HepG2 (cell line): ENCODE measurements around the gene TFCP2L1. TPM values are rescaled to one million over a fixed set of nuclear protein-coding genes. Genes with fewer than 3 reads are reported as not detected.
A peak's percentile ranks its signal among the peaks of the same experiment; 100 is the strongest.

Source experiments
- ATAC-seq: fragments of 200-7000 bp; cut with Tn5 transposase; 3 replicates; pipeline ENCODE4 v1.9.1; 2020; ENCODE audit warnings: mild to moderate bottlenecking, moderate library complexity
- BruUV-seq: library from RNA; stranded (reverse); fragments of 400-500 nt; replicated peaks from 2 replicates; lab custom pipeline; 2021; lab: Mats Ljungman, UMichigan
- CTCF ChIA-PET: fragments of 300-600 bp; formaldehyde crosslinking; extraction: SDS; loops from one replicate; lab custom pipeline; 2021; ENCODE audit warnings: low total read pairs, inconsistent platforms, low intra/inter-chr PET ratio; lab: Yijun Ruan, JAX
- POLR2A ChIA-PET: fragments of 350-600 bp; sonication (Branson Sonifier 250); formaldehyde crosslinking; loops from one replicate; lab custom pipeline; 2020; ENCODE audit warnings: antibody characterized with exemption, inconsistent platforms; lab: Yijun Ruan, JAX
- DNase-seq: peaks from one replicate; pipeline ENCODE4 v3.0.0-alpha.2; 2015; ENCODE audit warnings: low spot score
- FAIRE-seq: peaks from 3 replicates; lab custom pipeline; 2011; peaks lifted over from hg19 to GRCh38; lab: Jason Lieb, UNC
- H2AFZ ChIP-seq: one replicate; pipeline ENCODE4 v1.6.1; 2011; ENCODE audit warnings: low read length, inconsistent platforms
- H3K27ac ChIP-seq: fragments of 300-600 bp; 3 replicates; pipeline ENCODE4 v1.8.0; 2011; ENCODE audit warnings: mixed run types, mild to moderate bottlenecking, mixed read lengths, low read length, inconsistent platforms; ENCODE audit not compliant: insufficient read depth; ENCODE audit errors: extremely low read length
- H3K27me3 ChIP-seq, 2 experiments: fragments of 200-600 bp in 1 of 2; 2 replicates in 1 of 2; 3 replicates in 1 of 2; pipeline versions ENCODE4 v1.6.0 to v1.8.0; 2011; ENCODE audit warnings: low read length in 2 of 2, mild to moderate bottlenecking in 2 of 2, moderate library complexity in 2 of 2, inconsistent platforms in 1 of 2; ENCODE audit not compliant: insufficient read depth in 2 of 2, control insufficient read depth in 1 of 2
- H3K36me3 ChIP-seq, 2 experiments: fragments of 200-600 bp in 1 of 2; replicated peaks in 1 of 2; 2 replicates in 1 of 2; 3 replicates in 1 of 2; pipeline versions ENCODE4 v1.5.1 to v1.8.0; 2011; ENCODE audit warnings: low read length in 2 of 2, inconsistent platforms in 1 of 2; ENCODE audit not compliant: insufficient read depth in 2 of 2, control insufficient read depth in 1 of 2
- H3K4me1 ChIP-seq: 2 replicates; pipeline ENCODE4 v1.5.1; 2012; ENCODE audit warnings: low read length, inconsistent platforms; ENCODE audit not compliant: insufficient read depth
- H3K4me2 ChIP-seq: 2 replicates; pipeline ENCODE4 v1.6.0; 2011; ENCODE audit warnings: low read depth, low read length, inconsistent platforms
- H3K4me3 ChIP-seq, 3 experiments: fragments of 200-600 bp in 1 of 3; sonication (generic), shearing (Covaris generic) in 1 of 3; replicated peaks in 1 of 3; 2 replicates each; pipeline ENCODE4 v1.5.1; 2011 to 2016; ENCODE audit warnings: low read length in 3 of 3, inconsistent platforms in 2 of 3, low read depth in 2 of 3, mild to moderate bottlenecking in 2 of 3, control low read depth in 1 of 3, mixed read lengths in 1 of 3; ENCODE audit not compliant: insufficient read depth in 1 of 3
- H3K79me2 ChIP-seq: one replicate; pipeline ENCODE4 v1.6.1; 2011; ENCODE audit warnings: low read length, inconsistent platforms; ENCODE audit not compliant: insufficient read depth
- H3K9ac ChIP-seq: 2 replicates; pipeline ENCODE4 v1.6.0; 2011; ENCODE audit warnings: mild to moderate bottlenecking, low read depth, low read length, inconsistent platforms; ENCODE audit not compliant: insufficient read depth
- H3K9me3 ChIP-seq: 2 replicates; pipeline ENCODE4 v1.5.1; 2012; ENCODE audit warnings: mild to moderate bottlenecking, low read length
- H4K20me1 ChIP-seq: 2 replicates; pipeline ENCODE4 v1.6.0; 2011; ENCODE audit warnings: inconsistent platforms, mild to moderate bottlenecking, low read length, moderate library complexity; ENCODE audit not compliant: insufficient read depth
- MAX ChIP-seq: IDR thresholded peaks from 2 replicates; pipeline ENCODE4 v1.6.1; 2012; ENCODE audit warnings: inconsistent platforms
- NR2C2 ChIP-seq: sonication (generic); formaldehyde crosslinking; IDR thresholded peaks from 2 replicates; pipeline ENCODE4 v1.4.0; 2020; ENCODE audit warnings: missing genetic modification reagents, mild to moderate bottlenecking, moderate library complexity, borderline replicate concordance
- REST ChIP-seq, 2 experiments: IDR thresholded peaks; 2 replicates each; pipeline ENCODE4 v1.6.1; 2011 to 2012; ENCODE audit warnings: low read length in 2 of 2, borderline replicate concordance in 1 of 2, low read depth in 1 of 2, mild to moderate bottlenecking in 1 of 2, moderate library complexity in 1 of 2
- ZNF768 ChIP-seq: sonication (generic); formaldehyde crosslinking; IDR thresholded peaks from 2 replicates; pipeline ENCODE4 v1.4.0; 2020; ENCODE audit warnings: missing genetic modification reagents
- ZNF850 ChIP-seq: sonication (generic); formaldehyde crosslinking; conservative IDR thresholded peaks from 2 replicates; pipeline ENCODE4 v1.9.0; 2021; ENCODE audit warnings: mild to moderate bottlenecking, missing genetic modification reagents
- WGBS: methylation state at CpG from one replicate; pipeline ENCODE4 v1.1.6; 2017; ENCODE audit warnings: low lambda C conversion rate; 5-methylcytosine and 5-hydroxymethylcytosine counted together
- in situ Hi-C: cut with HindIII; loops from 2 replicates; pipeline ENCODE4 v1.10.0; 2017; ENCODE audit warnings: low pct_unique_long_range_greater_than_20kb; ENCODE audit not compliant: extremely low pct_ligation_motif_present
- intact Hi-C: fragments of 100-400 bp; cut with micrococcal nuclease; formaldehyde crosslinking; loops from one replicate; pipeline ENCODE4 v1.10.0; 2022; ENCODE audit not compliant: unreplicated experiment
- polyA plus RNA-seq, 8 experiments: library from polyadenylated mRNA; depleted of rRNA in 3 of 8; stranded (reverse) in 7 of 8; unstranded in 1 of 8; fragments of >200 nt; fragmentation: Illumina TruSeq in 4 of 8; extraction: Trizol in 4 of 8; gene quantifications; 2 replicates each; pipeline versions ENCODE4 v1.2.1 to v1.2.3, GENCODE V29; 2011 to 2016; ENCODE audit warnings: low read depth in 4 of 8, missing spikeins in 1 of 8, mixed read lengths in 1 of 8; ENCODE audit not compliant: insufficient read depth in 1 of 8
- total RNA-seq, 5 experiments: library from RNA; depleted of rRNA; stranded (reverse); fragments of >200 nt; fragmentation: Illumina TruSeq; extraction: Trizol; gene quantifications; 2 replicates each; pipeline ENCODE4 v1.2.3, GENCODE V29; 2016; ENCODE audit warnings: low read depth in 1 of 5

Gene TFCP2L1
- total and polyA plus RNA-seq, 2 of the 13 experiments (the other 11 are each of a cell fraction or from before 2014, with no cell fraction given): under 0.01 TPM; not detected in 1

- Histone ChIP-seq H3K27me3 (peaks cover 22 to 79% of the 10 kb centered on the region in 2 experiments), H3K9ac (no peak overlapping the region), H3K4me3 (no peak overlapping the region), H3K36me3 (no peaks in the 10 kb centered on the region), H3K4me1 (peaks cover 12% of the 10 kb centered on the region), H4K20me1 (no peaks in the 10 kb centered on the region), H3K27ac (no peak overlapping the region), H2AFZ (no peak overlapping the region), H3K79me2 (no peaks in the 10 kb centered on the region), H3K9me3 (no peaks in the 10 kb centered on the region), H3K4me2 (no peak overlapping the region)
- ChIA-PET CTCF (no interaction called here), POLR2A (no interaction called here)
- no TSS peak for BruUV-seq
- in situ Hi-C loops (no loop called here), intact Hi-C loops (no loop called here)
- DNase-seq (no peak), ATAC-seq (no peak), FAIRE-seq (no peak)
- 28% methylated on average over 32 of the region's 33 CpGs for whole genome bisulfite sequencing
- TF ChIP-seq ZNF768 (CRISPR knock-in tag) (peak; percentile 39; the same call in 1 of the 2 replicates), ZNF850 (CRISPR knock-in tag) (no peak)
These were observed 72.2 kb downstream of the TFCP2L1 start for GRCh38 chr2:121212661-121213325.

GRCh38 chr2:121211689-121212151 is 73.3 kb downstream of the TFCP2L1 start:
- H3K4me1 ChIP-seq: peaks cover 12% of the 10 kb centered on the region
- FAIRE-seq (no peak), ATAC-seq (peak; percentile 16), DNase-seq (no peak)
- no peaks in the 10 kb centered on the region for H3K9me3 ChIP-seq
- H3K27me3 ChIP-seq: peaks cover 16 to 76% of the 10 kb centered on the region in 2 experiments
- H3K4me2 ChIP-seq: no peak overlapping the region
- H3K4me3 ChIP-seq: no peak overlapping the region
- ChIA-PET CTCF (no interaction called here), POLR2A (no interaction called here)
- WGBS: 42% methylated on average over 6 of the region's 8 CpGs
- H3K79me2 ChIP-seq: no peaks in the 10 kb centered on the region
- no TSS peak for BruUV-seq
- in situ Hi-C loops (no loop called here), intact Hi-C loops (no loop called here)
- H4K20me1 ChIP-seq: no peaks in the 10 kb centered on the region
- H3K36me3 ChIP-seq: no peaks in the 10 kb centered on the region
- TF ChIP-seq REST (IDR thresholded peaks at IDR 0.05; ENCODE audit: borderline replicate concordance in 1 of 2, low read depth in 1 of 2, low read length in 2 of 2): no peak
- TF ChIP-seq NR2C2 (CRISPR knock-in tag): no peak
- TF ChIP-seq MAX: no peak
- no peak overlapping the region for H3K27ac ChIP-seq
- no peak overlapping the region for H2AFZ ChIP-seq
- no peak overlapping the region for H3K9ac ChIP-seq
